Activated naive CD4-positive, alpha-beta T cell treated with anti-CD3 and anti-CD28 coated beads, Interleukin-2, amount 50 U/mL, for 72 hours (primary cell): ENCODE data around the gene RNU1-2. TPM values are rescaled to one million over a fixed set of nuclear protein-coding genes. Genes with fewer than 3 reads are reported as not detected.
"Not testable (repeated sequence)": the region's sequence is repeated elsewhere in the genome, so short reads cannot be mapped to it uniquely, and the experiment has no call there.

Experiments used
- ATAC-seq, 2 donors: fragments of 150-1000 bp; cut with Tn5 transposase; 2 replicates each; pipeline ENCODE4 v1.10.0; 2021; ENCODE audit warnings: mild to moderate bottlenecking in 2 of 2, moderate library complexity in 2 of 2
- DNase-seq, 2 donors: peaks; one replicate each; pipeline ENCODE4 v3.0.0; 2021 to 2022; ENCODE audit warnings: low spot score in 2 of 2
- H3K27ac Mint-ChIP-seq, 2 donors: one replicate each; pipeline ENCODE4 v1.8.0; 2022; ENCODE audit warnings: mild to moderate bottlenecking in 2 of 2, mixed read lengths in 2 of 2
- H3K36me3 Mint-ChIP-seq, 2 donors: one replicate each; pipeline ENCODE4 v1.8.0; 2022; ENCODE audit warnings: mixed read lengths in 2 of 2
- H3K9me3 Mint-ChIP-seq, 2 donors: one replicate each; pipeline ENCODE4 v1.8.0; 2022; ENCODE audit warnings: mixed read lengths in 2 of 2
- total RNA-seq, 2 donors: library from RNA; stranded (reverse); gene quantifications; one replicate each; pipeline ENCODE4 v1.2.3, GENCODE V29; 2022

RNU1-2 gene
- total RNA-seq, result 1,000 to 10,000 TPM; 1,082 to 1,722 TPM

- not testable (repeated sequence) for H3K9me3 Mint-ChIP-seq, H3K36me3 Mint-ChIP-seq
- peak within 1 kb of the TSS; percentile 100 for H3K27ac Mint-ChIP-seq
- DNase-seq, result peak; percentile 78 to 91
- ATAC-seq, result peak; percentile 100
These were observed at the start of gene RNU1-2 for GRCh38 chr1:16895598-16896315. Gene RNU1-2, plus strand, starts transcription at chr1:16895980.

GRCh38 chr1:16856201-16856600 is 39.6 kb upstream of the RNU1-2 start:
- not testable (repeated sequence) for ATAC-seq, DNase-seq, H3K27ac Mint-ChIP-seq, H3K36me3 Mint-ChIP-seq, H3K9me3 Mint-ChIP-seq

GRCh38 chr1:16859167-16860041 is 36.4 kb upstream of the RNU1-2 start:
- not testable (repeated sequence) for H3K36me3 Mint-ChIP-seq, ATAC-seq, H3K9me3 Mint-ChIP-seq, H3K27ac Mint-ChIP-seq, DNase-seq

DNA sequence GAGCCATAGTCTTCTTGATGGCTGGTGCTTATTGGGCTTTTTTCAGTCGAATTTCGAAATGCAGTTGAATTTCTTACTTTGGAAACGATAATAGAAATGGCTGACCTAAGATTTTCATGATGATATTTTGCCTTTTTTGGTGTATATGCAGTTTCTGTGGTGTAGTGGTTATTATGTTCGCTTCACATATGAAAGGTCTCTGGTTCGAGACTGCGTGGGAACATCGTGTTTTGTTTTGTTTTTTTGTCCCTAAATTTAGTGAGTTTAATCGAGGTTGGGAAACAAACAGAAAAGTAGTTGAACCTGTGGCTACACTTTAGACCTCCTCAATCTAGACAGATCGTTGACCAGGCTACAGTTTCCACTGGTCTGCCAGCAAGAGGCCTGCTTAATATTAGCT is 35.7 kb upstream of the RNU1-2 start:
- not testable (repeated sequence) for H3K36me3 Mint-ChIP-seq, DNase-seq, H3K27ac Mint-ChIP-seq, H3K9me3 Mint-ChIP-seq, ATAC-seq

GRCh38 chr1:16861832-16862245 is 33.9 kb upstream of the RNU1-2 start:
- ATAC-seq, result peak; percentile 37 to 78
- H3K27ac Mint-ChIP-seq, result peak overlapping the region in 1 of 2 donors; percentile 90
- DNase-seq, H3K9me3 Mint-ChIP-seq, H3K36me3 Mint-ChIP-seq: not testable (repeated sequence)

GRCh38 chr1:16862415-16862814 is 33.4 kb upstream of the RNU1-2 start:
- peak overlapping the region in 1 of 2 donors; percentile 81 for H3K27ac Mint-ChIP-seq
- not testable (repeated sequence) for DNase-seq

DNA sequence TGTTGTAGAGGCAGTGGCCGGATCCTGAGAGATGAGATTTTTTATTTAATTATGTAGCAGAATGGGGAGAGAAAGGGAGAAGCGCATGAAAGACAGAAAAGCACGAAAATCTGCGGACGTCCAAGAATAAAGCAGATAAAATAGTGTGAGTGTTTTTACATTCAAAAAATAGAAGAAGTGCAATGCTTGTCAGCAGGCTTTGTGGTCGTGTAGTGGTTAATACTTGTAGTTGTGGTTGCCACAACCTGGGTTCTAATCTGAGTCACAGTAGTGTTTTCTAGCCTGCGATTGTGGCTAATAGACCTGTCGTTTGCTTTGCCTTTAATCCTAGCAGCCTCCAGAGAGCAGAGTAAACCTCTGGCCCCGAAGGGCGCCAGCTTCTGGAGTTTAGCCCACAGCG is 32.8 kb upstream of the RNU1-2 start:
- H3K36me3 Mint-ChIP-seq, DNase-seq, H3K9me3 Mint-ChIP-seq: not testable (repeated sequence)
- peak overlapping the region in 1 of 2 donors; percentile 81 for H3K27ac Mint-ChIP-seq
- ATAC-seq, result peak; percentile 72 to 91

More at GRCh38 chr1:16862415-16862814, 33.4 kb upstream of the RNU1-2 start:
- not testable (repeated sequence) for H3K36me3 Mint-ChIP-seq, H3K9me3 Mint-ChIP-seq, ATAC-seq

- not testable (repeated sequence) for H3K27ac Mint-ChIP-seq, H3K36me3 Mint-ChIP-seq, DNase-seq, ATAC-seq, H3K9me3 Mint-ChIP-seq
These were observed 28.7 kb upstream of the RNU1-2 start for GRCh38 chr1:16866926-16867707.

- ATAC-seq, H3K36me3 Mint-ChIP-seq, DNase-seq, H3K9me3 Mint-ChIP-seq, H3K27ac Mint-ChIP-seq: not testable (repeated sequence)
These were observed 27.0 kb upstream of the RNU1-2 start for GRCh38 chr1:16868787-16869186.

DNA sequence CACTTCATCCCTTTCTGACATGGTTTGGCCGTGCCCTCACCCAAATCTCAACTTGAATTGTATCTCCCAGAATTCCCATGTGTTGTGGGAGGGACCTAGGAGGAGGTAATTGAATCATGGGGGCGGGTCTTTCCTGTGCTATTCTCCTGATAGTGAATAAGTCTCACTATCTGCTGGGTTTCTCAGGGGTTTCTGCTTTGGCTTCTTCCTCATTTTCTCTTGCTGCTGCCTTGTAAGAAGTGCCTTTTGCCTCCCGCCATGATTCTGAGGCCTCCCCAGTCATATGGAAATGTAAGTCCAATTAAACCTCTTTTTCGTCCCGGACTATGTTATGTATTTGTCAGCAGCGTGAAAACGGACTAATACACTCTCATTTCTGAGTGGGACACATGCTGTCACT is 25.8 kb upstream of the RNU1-2 start:
- H3K36me3 Mint-ChIP-seq, H3K9me3 Mint-ChIP-seq, ATAC-seq, H3K27ac Mint-ChIP-seq, DNase-seq: not testable (repeated sequence)

- not testable (repeated sequence) for H3K27ac Mint-ChIP-seq, H3K9me3 Mint-ChIP-seq, ATAC-seq, H3K36me3 Mint-ChIP-seq, DNase-seq
These were observed 24.6 kb upstream of the RNU1-2 start for GRCh38 chr1:16871171-16871570.

DNA sequence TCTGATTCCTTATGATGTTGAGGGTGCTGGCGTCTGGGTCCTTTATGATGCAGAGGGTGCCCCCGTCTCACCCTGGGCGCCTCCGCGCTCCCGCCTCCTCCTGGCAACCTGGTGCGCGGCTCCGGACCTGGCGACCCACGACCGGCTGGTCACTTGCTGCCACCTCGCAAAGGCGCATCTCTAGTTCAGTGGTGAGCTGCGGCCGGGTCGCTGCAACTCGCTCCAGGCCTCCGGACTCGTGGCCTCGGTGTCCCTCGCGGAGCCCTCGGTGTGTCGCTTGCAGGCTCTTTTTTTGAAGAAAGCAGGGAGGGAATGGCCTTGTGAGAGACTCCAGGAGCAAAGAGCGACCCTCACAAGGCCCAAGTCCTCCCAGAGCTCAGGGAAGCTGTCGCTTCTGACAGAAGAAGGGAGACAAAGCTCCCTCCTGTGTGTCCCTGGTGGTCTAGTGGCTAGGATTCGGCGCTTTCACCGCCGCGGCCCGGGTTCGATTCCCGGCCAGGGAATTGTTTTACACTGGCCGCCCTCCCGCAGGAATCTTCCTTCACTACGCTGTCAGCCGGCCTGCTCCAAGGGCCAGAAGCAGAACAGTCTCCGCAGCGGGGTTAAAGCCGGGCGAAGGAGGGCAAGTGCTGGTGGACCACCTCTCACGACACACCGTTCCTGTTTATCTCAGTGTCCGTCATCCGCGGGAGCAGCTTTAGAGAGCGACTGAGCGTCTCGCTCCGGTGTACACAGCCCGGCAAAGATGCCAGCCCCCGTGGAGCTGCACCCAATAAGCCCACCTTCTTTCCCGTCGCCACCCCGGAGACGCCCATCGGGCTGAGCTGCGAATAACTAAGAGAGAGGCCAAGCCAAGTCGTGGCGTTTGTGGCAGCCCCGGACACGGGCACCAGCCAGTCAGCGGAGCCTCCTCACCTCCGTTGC is 23.4 kb upstream of the RNU1-2 start:
- H3K27ac Mint-ChIP-seq, result peak overlapping the region; percentile 85 to 96
- DNase-seq, result peak; percentile 64 to 85
- peak; percentile 85 to 96 for ATAC-seq
- not testable (repeated sequence) for H3K9me3 Mint-ChIP-seq, H3K36me3 Mint-ChIP-seq

DNA sequence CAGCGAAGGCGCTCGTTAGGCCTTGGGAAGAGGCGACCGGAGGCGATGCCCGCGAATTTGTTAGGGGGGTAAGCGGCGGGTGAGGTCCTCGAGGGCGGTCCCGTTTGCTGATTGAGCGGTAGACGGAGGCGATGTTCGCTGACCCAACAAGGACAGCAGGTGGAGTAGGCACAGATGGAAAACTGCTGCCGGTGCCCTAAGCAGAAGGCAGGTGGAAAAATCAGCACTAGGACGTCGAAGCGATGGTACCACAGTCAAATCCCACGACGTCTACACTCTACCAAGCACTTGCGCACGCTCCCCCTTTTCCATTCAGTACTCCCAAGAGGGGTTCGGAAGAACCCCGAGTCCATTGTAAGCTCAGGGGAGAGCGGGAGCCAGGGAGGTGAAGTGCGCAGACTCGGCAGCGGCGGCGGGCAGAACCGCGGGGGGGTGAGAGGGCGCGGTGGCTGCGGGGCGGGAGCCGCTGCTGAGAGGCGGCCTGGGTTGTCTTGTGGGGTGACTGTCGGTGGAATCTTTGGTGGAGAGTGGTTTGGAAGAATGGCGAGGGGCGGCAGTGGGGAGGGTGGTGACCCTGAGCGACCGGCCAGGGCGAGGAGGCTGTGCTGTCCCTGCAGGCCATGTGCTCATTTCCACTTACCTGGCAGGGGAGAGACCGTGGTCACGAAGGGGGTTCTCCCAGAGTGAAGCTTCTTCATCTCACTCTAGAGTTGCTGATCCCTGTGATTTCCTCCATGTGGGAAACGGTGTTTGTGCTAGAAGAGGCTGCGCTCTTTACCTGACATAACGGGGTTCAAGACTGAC is 22.5 kb upstream of the RNU1-2 start:
- H3K36me3 Mint-ChIP-seq, H3K9me3 Mint-ChIP-seq: not testable (repeated sequence)
- peak in 1 of 2 donors; percentile 49 for ATAC-seq
- DNase-seq, result peak in 1 of 2 donors; percentile 61
- H3K27ac Mint-ChIP-seq, result peak overlapping the region; percentile 85 to 96

- H3K36me3 Mint-ChIP-seq, ATAC-seq, H3K27ac Mint-ChIP-seq, DNase-seq, H3K9me3 Mint-ChIP-seq: not testable (repeated sequence)
These were observed 20.6 kb upstream of the RNU1-2 start for GRCh38 chr1:16874968-16875765.
